Adrenal gland (tissue), 5 donors: ENCODE data around the gene XG.

Experiments used
- POLR2A ChIP-seq, 2 donors: fragments of 450-650 bp; IDR thresholded peaks; one replicate each; pipeline ENCODE4 v1.6.1; 2017; ENCODE audit warnings: antibody characterized with exemption in 2 of 2, mild to moderate bottlenecking in 2 of 2, moderate library complexity in 1 of 2
- TF ChIP-seq, protein P1 (sequence below), 6 experiments: fragments of 450-650 bp in 4 of 6; fragments of 200-600 bp in 2 of 6; sonication (generic) in 1 of 6; IDR thresholded peaks; 1 replicate in 5 of 6; 2 replicates in 1 of 6; pipeline versions ENCODE4 v1.5.1 to v1.8.0; 2016 to 2021; ENCODE audit warnings: antibody characterized with exemption in 6 of 6, mild to moderate bottlenecking in 2 of 6, moderate library complexity in 1 of 6
- donor health status: DM: no; HTN: no; CAD: no.

GRCh38 chrX:2766906-2767305, 15.1 kb downstream of the XG start:
- TF ChIP-seq, protein P1, sequence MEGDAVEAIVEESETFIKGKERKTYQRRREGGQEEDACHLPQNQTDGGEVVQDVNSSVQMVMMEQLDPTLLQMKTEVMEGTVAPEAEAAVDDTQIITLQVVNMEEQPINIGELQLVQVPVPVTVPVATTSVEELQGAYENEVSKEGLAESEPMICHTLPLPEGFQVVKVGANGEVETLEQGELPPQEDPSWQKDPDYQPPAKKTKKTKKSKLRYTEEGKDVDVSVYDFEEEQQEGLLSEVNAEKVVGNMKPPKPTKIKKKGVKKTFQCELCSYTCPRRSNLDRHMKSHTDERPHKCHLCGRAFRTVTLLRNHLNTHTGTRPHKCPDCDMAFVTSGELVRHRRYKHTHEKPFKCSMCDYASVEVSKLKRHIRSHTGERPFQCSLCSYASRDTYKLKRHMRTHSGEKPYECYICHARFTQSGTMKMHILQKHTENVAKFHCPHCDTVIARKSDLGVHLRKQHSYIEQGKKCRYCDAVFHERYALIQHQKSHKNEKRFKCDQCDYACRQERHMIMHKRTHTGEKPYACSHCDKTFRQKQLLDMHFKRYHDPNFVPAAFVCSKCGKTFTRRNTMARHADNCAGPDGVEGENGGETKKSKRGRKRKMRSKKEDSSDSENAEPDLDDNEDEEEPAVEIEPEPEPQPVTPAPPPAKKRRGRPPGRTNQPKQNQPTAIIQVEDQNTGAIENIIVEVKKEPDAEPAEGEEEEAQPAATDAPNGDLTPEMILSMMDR (IDR thresholded peaks at IDR 0.05), result no peak
- TF ChIP-seq POLR2A (IDR thresholded peaks at IDR 0.05), result no peak
